NCI-H526 (cell line): ENCODE measurements around the gene C10orf90.
"Not testable (repeated sequence)": the region's sequence is repeated elsewhere in the genome, so short reads cannot be mapped to it uniquely, and the experiment has no call there.

Experiments used
- DNase-seq, 2 experiments: peaks; one replicate each; lab custom pipeline; 2025; lab: John Stamatoyannopoulos, UW

The C10orf90 gene

GRCh38 chr10:126584836-126585235, 85.7 kb downstream of the C10orf90 start:
- no peak for DNase-seq

GRCh38 chr10:126583552-126584200, 86.8 kb downstream of the C10orf90 start:
- no peak for DNase-seq

DNA sequence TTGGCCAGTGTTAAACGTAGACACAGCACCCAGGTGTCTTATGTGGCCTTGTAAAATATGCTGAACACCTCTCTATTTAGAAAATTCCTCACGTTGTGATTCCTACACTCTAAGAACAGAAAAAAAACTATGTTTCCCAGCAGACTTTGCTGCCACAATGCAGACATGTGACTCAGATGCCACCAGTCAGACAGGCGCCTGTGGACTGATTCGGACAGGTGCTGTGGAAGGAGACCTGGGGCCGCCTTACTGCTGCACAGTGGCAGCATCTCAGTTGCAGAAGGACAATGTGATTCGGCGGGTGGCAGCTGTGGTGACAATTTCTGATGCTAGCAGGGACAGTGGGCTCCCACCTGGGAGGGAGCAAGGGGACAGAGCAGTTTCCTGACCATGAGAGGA, 88.8 kb downstream of the C10orf90 start:
- no peak for DNase-seq

DNA sequence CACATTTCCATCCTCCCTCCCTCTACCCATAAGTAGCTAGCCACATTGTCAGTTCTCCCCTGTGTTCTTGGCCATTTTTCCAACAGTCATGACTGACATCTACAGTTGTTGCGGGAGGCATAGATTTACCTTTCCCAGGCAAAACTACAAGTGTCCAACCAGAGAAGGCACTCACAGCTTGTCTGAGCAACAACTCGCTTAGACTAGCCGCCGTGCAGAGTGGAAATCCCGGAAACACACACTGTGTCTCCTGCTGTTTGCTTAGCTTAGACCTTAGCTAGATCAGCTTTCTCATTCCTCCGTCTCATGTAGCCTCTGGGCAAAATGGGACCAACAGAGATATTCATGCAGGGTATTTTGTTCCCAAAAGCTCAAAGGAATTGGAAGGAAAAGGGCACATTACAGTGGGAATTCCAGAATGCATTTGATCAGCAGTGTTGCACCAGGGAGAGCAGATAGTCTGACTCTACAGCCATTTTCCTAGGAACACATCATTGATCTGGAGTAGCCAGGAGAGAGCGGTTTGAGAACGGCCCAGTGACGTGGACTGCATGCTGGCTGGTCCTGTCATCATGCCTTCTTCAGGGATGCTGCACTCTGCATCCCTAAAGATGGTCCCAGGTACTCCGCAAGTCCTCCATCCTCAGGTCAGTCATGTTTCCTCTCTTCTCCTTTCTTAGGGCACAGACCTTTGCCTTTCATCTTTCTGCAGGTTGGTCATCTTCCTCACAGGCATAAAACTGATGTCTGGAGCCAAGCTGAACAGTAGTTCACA, 89.4 kb downstream of the C10orf90 start:
- DNase-seq, result no peak

DNA sequence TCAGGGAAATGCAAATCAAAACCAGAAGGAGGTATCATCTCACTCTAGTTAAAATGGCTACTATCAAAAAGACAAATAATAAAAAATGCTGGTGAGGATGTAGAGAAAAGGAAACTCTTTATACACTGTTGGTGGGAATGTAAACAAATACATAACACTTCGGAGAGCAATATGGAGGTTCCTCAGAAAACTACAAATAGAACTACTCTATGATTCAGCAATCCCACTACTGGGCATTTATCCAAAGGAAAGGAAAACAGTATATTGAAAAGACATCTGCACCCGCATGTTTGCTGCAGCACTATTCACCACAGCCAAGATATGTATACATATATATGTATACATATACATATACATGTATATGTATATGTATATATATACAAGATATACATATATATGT, 94.2 kb downstream of the C10orf90 start:
- DNase-seq, result no peak

GRCh38 chr10:126570621-126571602, 99.6 kb downstream of the C10orf90 start:
- no peak for DNase-seq

GRCh38 chr10:126570245-126570570, 100.3 kb downstream of the C10orf90 start:
- DNase-seq, result no peak

GRCh38 chr10:126569513-126570244, 100.8 kb downstream of the C10orf90 start:
- no peak for DNase-seq

GRCh38 chr10:126568809-126569385, 101.6 kb downstream of the C10orf90 start:
- DNase-seq, result no peak

DNA sequence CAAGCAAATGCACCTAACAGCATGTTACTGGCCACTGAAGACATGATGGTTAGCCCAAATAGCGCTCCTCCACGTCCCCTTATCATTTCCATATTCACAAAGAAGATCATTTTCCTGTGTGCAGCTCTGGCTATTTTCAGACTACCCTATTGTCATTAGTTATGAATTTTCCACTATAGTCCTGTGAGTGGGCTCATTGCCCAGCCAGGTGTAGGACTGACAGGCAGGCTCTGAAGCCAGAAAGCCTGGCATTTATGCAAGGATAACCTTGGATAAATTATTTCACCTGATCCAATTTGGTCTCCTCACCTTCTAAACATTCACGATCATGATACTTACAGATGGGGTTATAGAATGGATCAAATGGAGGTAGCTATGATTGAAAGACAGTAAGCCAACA, 104.6 kb downstream of the C10orf90 start:
- no peak for DNase-seq

GRCh38 chr10:126565441-126565840, 105.1 kb downstream of the C10orf90 start:
- DNase-seq, result no peak

DNA sequence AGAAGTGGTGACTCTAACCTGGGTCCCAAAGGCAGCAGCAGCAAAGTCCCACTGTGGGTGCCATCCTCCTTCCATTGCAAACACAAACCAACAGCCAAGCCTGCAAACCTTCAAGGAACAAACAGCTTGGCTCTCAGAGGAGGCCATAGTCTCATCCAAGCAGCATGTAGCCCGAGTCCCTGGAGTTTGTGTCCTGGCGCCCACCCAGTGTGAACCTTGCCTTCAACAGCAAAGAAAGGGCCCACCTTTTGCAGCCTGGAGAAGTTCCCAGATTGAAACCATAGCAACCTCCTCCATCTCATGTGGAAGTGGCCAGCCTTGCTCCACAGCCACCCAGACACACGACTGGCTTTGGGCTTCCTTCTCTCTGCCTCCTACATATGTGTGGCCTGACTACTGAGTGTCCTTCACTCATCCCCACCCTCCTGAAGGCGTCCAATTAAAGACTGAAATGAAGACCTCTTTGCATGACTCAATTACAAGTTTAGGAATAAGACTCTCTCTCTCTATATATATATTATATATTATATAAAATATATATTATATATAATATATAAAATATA, 106.1 kb downstream of the C10orf90 start:
- DNase-seq, result no peak

- DNase-seq, result no peak
Observed at GRCh38 chr10:126563361-126563760, 107.1 kb downstream of the C10orf90 start.

DNA sequence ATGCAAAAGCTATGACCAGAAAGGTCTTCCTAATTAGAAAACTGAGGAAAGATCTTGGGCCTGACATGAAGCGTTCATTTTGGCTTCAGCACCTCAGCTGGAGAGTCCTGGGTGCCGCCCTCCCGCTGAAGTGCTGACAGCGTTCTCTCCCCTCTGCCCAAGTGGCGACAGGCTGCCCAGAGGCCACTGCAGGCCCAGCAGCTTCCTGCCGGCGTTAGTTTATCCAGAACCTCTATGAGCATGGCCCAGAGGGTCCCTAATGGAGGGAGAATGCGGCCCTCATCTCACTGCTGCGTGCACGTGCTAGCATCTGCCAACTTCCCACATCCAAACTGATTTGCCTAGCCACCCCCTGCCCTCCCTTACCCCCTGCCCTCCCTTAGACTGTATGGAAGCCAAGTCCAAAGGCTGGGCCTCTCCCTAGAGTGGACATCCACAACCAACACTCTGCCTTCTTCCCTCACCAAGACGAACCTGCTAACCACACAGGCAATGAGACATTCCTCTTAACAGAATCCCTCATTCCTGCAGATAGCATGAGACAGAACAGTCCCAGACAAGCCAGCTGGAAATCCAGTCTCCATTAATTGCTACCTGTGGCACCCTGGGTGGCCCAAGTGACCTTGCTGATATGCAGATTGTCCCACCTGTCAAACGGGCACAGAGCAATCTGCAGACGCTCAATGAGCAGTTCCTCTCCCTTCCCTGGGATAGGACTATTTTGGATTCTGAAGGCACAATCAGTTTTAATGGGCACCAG, 108.4 kb downstream of the C10orf90 start:
- DNase-seq, result no peak

- no peak for DNase-seq
Observed at GRCh38 chr10:126561294-126561920, 109.1 kb downstream of the C10orf90 start.

GRCh38 chr10:126558881-126559280, 111.6 kb downstream of the C10orf90 start:
- no peak for DNase-seq

GRCh38 chr10:126551202-126551601, 119.3 kb downstream of the C10orf90 start:
- no peak for DNase-seq

DNA sequence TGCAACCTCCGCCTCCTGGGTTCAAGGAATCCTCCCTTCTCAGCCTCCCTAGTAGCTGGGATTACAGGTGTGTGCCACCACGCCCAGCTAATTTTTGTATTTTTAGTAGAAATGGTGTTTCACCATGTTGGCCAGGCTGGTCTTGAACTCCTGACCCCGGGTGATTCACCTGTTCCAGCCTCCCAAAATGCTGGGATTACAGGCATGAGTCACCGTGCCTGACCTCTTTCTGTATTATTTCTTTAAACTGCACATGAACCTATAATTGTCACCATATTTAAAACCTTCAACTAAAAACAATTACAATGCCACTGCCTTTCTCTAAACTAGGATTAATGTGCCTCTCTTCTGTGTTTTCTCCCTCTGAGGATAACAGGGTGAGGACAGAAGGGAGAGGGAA, 119.9 kb downstream of the C10orf90 start:
- not testable (repeated sequence) for DNase-seq

- no peak for DNase-seq
Observed at GRCh38 chr10:126549344-126549743, 121.1 kb downstream of the C10orf90 start.

GRCh38 chr10:126544565-126544964, 125.9 kb downstream of the C10orf90 start:
- no peak for DNase-seq
